Common myeloid progenitor, CD34-positive (primary cell): ENCODE measurements around the gene ENTPD6.

Experiments
- CTCF ChIA-PET: fragments of 350-600 bp; sonication (Branson Sonifier 250); formaldehyde crosslinking; loops from one replicate; lab custom pipeline; 2021; ENCODE audit warnings: antibody characterized with exemption; lab: Charles Lee
- POLR2A ChIA-PET: fragments of 350-600 bp; sonication (Branson Sonifier 250); formaldehyde crosslinking; loops from one replicate; lab custom pipeline; 2021; ENCODE audit warnings: antibody characterized with exemption; lab: Charles Lee
- DNase-seq, 3 donors: peaks; one replicate each; pipeline versions ENCODE4 v3.0.0 to v3.0.0-alpha.2; 2013
- H3K27ac ChIP-seq, 2 experiments: 1 replicate in 1 of 2; 2 replicates in 1 of 2; pipeline ENCODE4 v1.7.0; 2013; ENCODE audit warnings: inconsistent platforms in 2 of 2, low read length in 2 of 2, mild to moderate bottlenecking in 2 of 2, low read depth in 1 of 2, moderate library complexity in 1 of 2; ENCODE audit not compliant: severe bottlenecking in 2 of 2, insufficient read depth in 1 of 2, poor library complexity in 1 of 2
- H3K27me3 ChIP-seq, 5 experiments: replicated peaks in 2 of 5; 1 replicate in 3 of 5; 2 replicates in 2 of 5; pipeline versions ENCODE4 v1.6.1 to v1.7.0; 2013; ENCODE audit warnings: low read length in 4 of 5, mild to moderate bottlenecking in 2 of 5, moderate library complexity in 2 of 5, inconsistent platforms in 1 of 5; ENCODE audit not compliant: insufficient read depth in 5 of 5, control insufficient read depth in 4 of 5
- H3K36me3 ChIP-seq, 4 experiments: 1 replicate in 2 of 4; 2 replicates in 2 of 4; pipeline versions ENCODE4 v1.6.1 to v1.7.0; 2013; ENCODE audit warnings: low read length in 3 of 4, control low read depth in 1 of 4, mild to moderate bottlenecking in 1 of 4; ENCODE audit not compliant: control insufficient read depth in 4 of 4, insufficient read depth in 4 of 4
- H3K4me1 ChIP-seq, 4 experiments: 1 replicate in 3 of 4; 2 replicates in 1 of 4; pipeline versions ENCODE4 v1.6.1 to v1.7.1; 2013; ENCODE audit warnings: low read length in 3 of 4, mild to moderate bottlenecking in 3 of 4, control low read depth in 1 of 4, inconsistent platforms in 1 of 4, moderate library complexity in 1 of 4; ENCODE audit not compliant: control insufficient read depth in 4 of 4, insufficient read depth in 4 of 4; ENCODE audit errors: control extremely low read depth in 1 of 4
- H3K4me3 ChIP-seq, 7 experiments: 1 replicate in 4 of 7; 2 replicates in 3 of 7; pipeline versions ENCODE4 v1.5.1 to v1.7.0; 2013; ENCODE audit warnings: mild to moderate bottlenecking in 7 of 7, low read length in 6 of 7, moderate library complexity in 6 of 7, inconsistent platforms in 2 of 7, low read depth in 2 of 7, control low read depth in 1 of 7; ENCODE audit not compliant: insufficient read depth in 4 of 7, control insufficient read depth in 1 of 7; ENCODE audit errors: extremely low read depth in 1 of 7
- H3K9me3 ChIP-seq, 5 experiments: 1 replicate in 4 of 5; 2 replicates in 1 of 5; pipeline versions ENCODE4 v1.6.1 to v1.7.1; 2013; ENCODE audit warnings: low read length in 4 of 5, mild to moderate bottlenecking in 2 of 5, inconsistent platforms in 1 of 5, low read depth in 1 of 5, moderate library complexity in 1 of 5; ENCODE audit not compliant: control insufficient read depth in 4 of 5, insufficient read depth in 2 of 5; ENCODE audit errors: control extremely low read depth in 1 of 5
- WGBS: methylation state at CpG from one replicate; pipeline ENCODE4 v1.1.5; 2013; ENCODE audit not compliant: insufficient coverage; 5-methylcytosine and 5-hydroxymethylcytosine counted together

ENTPD6 gene

GRCh38 chr20:25226433-25227316, 31.2 kb downstream of the ENTPD6 start:
- no peaks in the 10 kb centered on the region for H3K27me3 ChIP-seq
- H3K4me1 ChIP-seq: peaks cover 0 to 14% (median 6%) of the 10 kb centered on the region in 4 experiments
- ChIA-PET POLR2A (interaction anchor here (1.2 kb wide), 1 partner anchor 21 kb away, joined by 3 read pairs; the partner anchor contains the start of gene PYGB), CTCF (interaction anchor here (1.2 to 1.4 kb wide), 2 partner anchors 15 to 16 kb away, joined by 3 to 5 read pairs; no protein-coding TSS in a partner anchor)
- 75% methylated on average over 25 of the region's 28 CpGs for WGBS
- no peak overlapping the region for H3K27ac ChIP-seq
- no peak overlapping the region for H3K4me3 ChIP-seq
- peaks cover 2 to 14% (median 9%) of the 10 kb centered on the region in 4 experiments for H3K36me3 ChIP-seq
- no peaks in the 10 kb centered on the region for H3K9me3 ChIP-seq
- DNase-seq: no peak

GRCh38 chr20:25227317-25227831, 31.9 kb downstream of the ENTPD6 start:
- Histone ChIP-seq H3K27me3 (no peaks in the 10 kb centered on the region), H3K27ac (no peak overlapping the region), H3K9me3 (no peaks in the 10 kb centered on the region), H3K4me3 (no peak overlapping the region), H3K4me1 (peaks cover 0 to 11% (median 6%) of the 10 kb centered on the region in 4 experiments), H3K36me3 (peaks cover 2 to 14% (median 8%) of the 10 kb centered on the region in 4 experiments)
- CTCF ChIA-PET: interaction anchor here (1.0 to 1.4 kb wide), 2 partner anchors 10 to 16 kb away, joined by 3 read pairs; no protein-coding TSS in a partner anchor
- WGBS: 79% methylated on average over 12 of the region's 12 CpGs
- POLR2A ChIA-PET: interaction anchor here (1.2 kb wide), 1 partner anchor 21 kb away, joined by 3 read pairs; the partner anchor contains the start of gene PYGB
- DNase-seq: peak in 1 of 3 donors; percentile 5

GRCh38 chr20:25229486-25230165, 34.1 kb downstream of the ENTPD6 start:
- Histone ChIP-seq H3K9me3 (no peaks in the 10 kb centered on the region), H3K27me3 (no peaks in the 10 kb centered on the region), H3K27ac (no peak overlapping the region), H3K4me1 (peaks cover 0 to 9% (median 4%) of the 10 kb centered on the region in 4 experiments), H3K36me3 (peaks cover 2 to 9% (median 7%) of the 10 kb centered on the region in 4 experiments), H3K4me3 (no peak overlapping the region)
- CTCF ChIA-PET: no interaction called here
- WGBS: 96% methylated on average over 17 of the region's 23 CpGs
- POLR2A ChIA-PET: no interaction called here
- DNase-seq: no peak

- no peak overlapping the region for H3K27ac ChIP-seq
- POLR2A ChIA-PET: no interaction called here
- DNase-seq: no peak
Measured at GRCh38 chr20:25230166-25230831, 34.8 kb downstream of the ENTPD6 start.

GRCh38 chr20:25233016-25233772, 37.7 kb downstream of the ENTPD6 start:
- Histone ChIP-seq H3K4me3 (no peak overlapping the region), H3K36me3 (peaks cover 0 to 2% (median 0%) of the 10 kb centered on the region in 4 experiments), H3K27me3 (peaks cover 0 to 8% (median 2%) of the 10 kb centered on the region in 5 experiments), H3K4me1 (no peaks in the 10 kb centered on the region), H3K27ac (no peak overlapping the region), H3K9me3 (no peaks in the 10 kb centered on the region)
- CTCF ChIA-PET: no interaction called here
- POLR2A ChIA-PET: no interaction called here
- no peak for DNase-seq
- 88% methylated on average over 9 of the region's 10 CpGs for WGBS

More at GRCh38 chr20:25230166-25230831, 34.8 kb downstream of the ENTPD6 start:
- Histone ChIP-seq H3K4me3 (no peak overlapping the region), H3K9me3 (no peaks in the 10 kb centered on the region), H3K4me1 (peaks cover 0 to 9% (median 4%) of the 10 kb centered on the region in 4 experiments), H3K36me3 (peaks cover 2 to 7% (median 5%) of the 10 kb centered on the region in 4 experiments), H3K27me3 (peaks cover 0 to 2% (median 0%) of the 10 kb centered on the region in 5 experiments)
- CTCF ChIA-PET: no interaction called here
- 89% methylated on average over 6 of the region's 8 CpGs for WGBS
